GM21576 (cell line): ENCODE measurements around the gene NOVA2.

ENCODE experiments used
- ATAC-seq: cut with Tn5 transposase; IDR thresholded peaks from one replicate; pipeline ENCODE4 v1.9.1; 2021; ENCODE audit warnings: mild to moderate bottlenecking, moderate library complexity; ENCODE audit not compliant: unreplicated experiment

The NOVA2 gene

DNA sequence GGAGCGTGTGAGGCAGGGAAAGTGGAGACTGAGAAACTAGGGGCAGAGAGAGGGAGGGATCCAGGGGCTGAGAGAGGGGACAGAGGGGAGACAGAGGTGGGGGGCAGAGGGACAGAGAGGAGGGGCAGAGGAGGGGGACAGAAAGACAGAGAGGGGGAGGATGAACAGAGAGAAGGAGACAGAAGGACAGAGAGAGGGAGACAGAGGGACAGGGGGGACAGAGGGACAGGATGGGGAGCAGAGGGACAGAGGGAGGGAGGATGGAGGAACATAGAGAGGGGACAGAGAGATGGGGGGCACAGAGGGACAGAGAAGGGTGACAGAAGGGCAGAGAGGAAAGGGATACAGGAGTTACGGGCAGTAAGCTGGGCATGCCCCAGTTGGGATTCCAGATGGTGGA lies 44.4 kb downstream of the NOVA2 start:
- no peak for ATAC-seq

GRCh38 chr19:45927565-45928261 lies 46.0 kb downstream of the NOVA2 start:
- no peak for ATAC-seq

GRCh38 chr19:45924891-45925447 lies 48.7 kb downstream of the NOVA2 start:
- no peak for ATAC-seq

DNA sequence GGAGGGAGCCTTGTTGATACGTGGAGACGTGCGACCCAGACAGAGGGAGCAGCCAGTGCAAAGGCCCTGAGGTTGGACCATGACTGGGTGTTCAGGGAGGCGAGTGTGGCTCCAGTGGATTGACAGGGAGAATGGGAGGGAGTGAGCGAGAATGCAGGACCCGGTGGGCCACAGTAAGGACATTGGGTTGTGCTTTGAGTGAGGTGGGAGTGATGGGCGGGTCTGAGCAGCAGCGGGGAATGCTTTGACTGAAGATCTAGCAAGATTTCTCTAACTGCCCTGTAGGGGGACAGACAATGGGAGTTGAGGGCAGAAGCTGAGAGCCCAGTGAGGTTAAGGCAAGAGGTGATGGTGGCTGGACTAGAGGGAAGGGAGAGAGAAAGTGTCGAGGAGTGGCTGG lies 51.4 kb downstream of the NOVA2 start:
- ATAC-seq = no peak

- no peak for ATAC-seq
These were observed 53.2 kb downstream of the NOVA2 start for GRCh38 chr19:45920458-45920857.

DNA sequence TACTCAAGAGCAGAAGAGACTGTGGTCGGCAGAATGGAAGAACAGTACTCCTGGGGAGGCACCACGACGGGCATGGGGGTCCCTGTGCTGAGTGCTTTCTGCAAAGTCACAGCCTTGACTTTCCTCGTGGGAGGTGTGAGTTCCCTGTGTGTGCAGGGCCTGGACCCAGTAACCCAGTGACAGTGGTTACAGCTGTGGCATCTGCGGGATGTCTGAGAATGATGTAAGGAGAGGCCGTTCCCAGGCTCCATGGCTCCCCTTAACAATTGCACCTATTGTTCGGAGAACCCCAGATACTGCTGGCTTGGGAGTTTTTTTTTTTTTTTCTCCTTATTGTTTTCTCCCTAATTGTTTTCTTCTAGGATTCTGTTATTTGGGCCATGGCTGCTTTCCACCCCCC lies 54.0 kb downstream of the NOVA2 start:
- no peak for ATAC-seq

- no peak for ATAC-seq
These were observed 54.9 kb downstream of the NOVA2 start for GRCh38 chr19:45918721-45919120.

- ATAC-seq = no peak
These were observed 56.1 kb downstream of the NOVA2 start for GRCh38 chr19:45917421-45918091.

DNA sequence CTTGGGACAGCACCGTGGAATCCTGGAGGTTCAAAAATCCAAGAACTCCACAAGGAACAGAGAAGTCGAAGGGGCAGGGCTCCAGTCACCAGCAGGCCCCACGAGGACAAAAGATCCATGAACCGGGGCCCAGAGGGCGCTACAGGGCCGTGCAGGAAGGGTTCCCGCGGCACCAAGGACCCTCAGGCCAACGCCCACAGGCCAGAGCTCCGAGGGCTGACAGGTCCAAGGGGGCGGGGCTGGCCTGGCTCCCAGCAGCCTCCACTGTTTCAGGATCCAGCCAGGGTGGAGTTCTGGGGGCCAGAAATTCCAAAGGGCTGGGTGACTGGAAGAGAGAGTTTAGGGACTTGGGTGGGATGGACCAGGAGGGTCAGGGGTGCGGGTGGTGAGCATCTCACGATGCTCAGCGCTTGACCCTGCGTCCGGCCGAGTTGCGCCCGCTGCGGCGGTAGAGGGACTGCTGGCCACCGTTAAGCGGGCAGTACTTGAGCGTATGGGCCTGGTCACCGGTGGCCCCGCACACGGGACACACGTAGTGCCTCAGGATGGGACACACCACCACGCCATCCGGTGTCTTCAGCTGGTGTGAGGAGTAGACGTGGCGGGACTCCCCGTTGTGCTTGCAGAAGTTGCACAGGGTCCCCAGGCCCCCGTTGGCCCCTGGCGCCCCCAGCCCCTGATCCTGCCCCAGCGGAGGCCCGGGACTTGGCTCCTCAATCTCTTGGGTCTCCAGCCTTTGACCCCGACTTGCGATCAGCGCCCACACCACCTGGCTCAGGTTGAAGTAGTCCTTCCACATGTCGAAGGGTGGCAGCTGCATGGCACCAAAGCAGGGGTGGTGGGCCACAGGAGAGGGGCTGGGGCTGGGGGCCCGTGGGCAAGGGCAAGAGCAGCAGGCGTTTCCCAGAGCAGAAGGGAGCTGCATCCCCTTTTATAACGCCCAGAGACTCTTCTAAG lies 59.5 kb downstream of the NOVA2 start, which contains the start of gene NANOS2:
TSS of gene NANOS2 (minus strand) at position 905 of the 957 bp plus-strand sequence. CDS start at position 820, 85 bp downstream.
- no peak for ATAC-seq

- ATAC-seq = no peak
These were observed 62.4 kb downstream of the NOVA2 start for GRCh38 chr19:45911291-45911690.

GRCh38 chr19:45908956-45909355 lies 64.7 kb downstream of the NOVA2 start:
- no peak for ATAC-seq

GRCh38 chr19:45906221-45906620 lies 67.4 kb downstream of the NOVA2 start:
- ATAC-seq = no peak

DNA sequence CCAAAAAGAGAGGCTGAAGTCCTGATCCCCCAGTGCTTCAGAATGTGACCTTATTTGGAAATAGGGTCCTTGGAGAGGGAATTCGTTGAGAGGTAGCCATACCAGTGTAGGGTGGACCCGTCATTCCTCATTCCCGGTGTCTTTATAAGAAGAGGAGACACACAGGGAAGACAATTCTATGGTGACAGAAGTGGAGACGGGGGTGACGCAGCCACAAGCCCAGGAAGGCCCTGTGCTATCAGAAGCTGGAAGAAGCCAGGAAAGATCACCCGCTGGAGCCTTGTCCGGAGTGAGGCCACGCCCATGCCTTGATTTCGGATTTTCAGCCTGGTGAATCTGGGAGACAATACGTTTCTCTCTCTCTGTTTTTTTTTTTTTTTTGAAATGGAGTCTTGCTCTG lies 68.7 kb downstream of the NOVA2 start:
- ATAC-seq = no peak

DNA sequence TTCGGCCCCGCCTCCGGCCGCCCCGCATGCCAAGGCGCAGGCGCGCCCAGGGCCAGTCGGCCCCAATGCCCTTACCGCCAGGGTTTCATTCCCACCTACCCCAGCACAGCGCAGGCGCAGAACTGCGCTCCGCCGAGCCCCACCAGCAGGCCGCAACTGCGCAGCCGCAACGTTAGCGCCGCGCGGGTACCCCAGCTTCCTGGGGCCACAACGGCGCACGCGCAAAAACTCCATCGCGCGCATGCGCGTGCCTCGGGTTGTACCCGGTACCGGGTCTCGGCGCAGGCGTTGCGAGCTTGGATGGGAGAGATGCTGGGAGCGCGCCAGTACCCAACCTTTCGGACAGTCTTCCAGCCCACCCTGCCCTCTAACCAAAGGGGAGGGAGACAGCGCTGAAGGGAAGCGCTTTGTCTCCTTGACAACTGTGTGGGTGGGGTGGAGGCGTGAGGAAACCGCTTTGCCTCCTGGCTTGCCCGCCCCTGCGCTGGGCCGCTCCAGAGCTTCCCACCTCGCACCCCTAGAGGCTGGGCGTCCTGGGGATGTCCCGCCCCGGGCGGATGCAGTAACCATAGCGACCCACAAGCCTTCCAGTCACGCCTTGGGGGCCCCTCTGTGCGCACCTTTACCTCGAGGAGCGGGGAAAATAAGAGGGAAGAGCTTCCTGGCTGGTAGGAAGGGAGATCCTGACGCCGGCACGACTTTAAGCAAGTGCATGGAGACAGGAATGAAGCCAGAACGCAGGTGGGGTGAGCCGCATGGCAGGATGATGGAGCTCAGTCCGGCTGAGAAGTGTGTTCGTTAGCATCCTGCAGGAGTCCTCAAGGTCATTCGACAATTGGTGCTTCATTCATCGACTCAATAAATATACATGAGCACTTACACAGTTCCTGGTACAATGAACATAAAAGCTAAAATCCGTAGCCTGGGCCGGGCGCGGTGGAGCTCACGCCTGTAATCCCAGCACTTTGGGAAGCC lies 70.7 kb downstream of the NOVA2 start:
- peak; percentile 75 for ATAC-seq

DNA sequence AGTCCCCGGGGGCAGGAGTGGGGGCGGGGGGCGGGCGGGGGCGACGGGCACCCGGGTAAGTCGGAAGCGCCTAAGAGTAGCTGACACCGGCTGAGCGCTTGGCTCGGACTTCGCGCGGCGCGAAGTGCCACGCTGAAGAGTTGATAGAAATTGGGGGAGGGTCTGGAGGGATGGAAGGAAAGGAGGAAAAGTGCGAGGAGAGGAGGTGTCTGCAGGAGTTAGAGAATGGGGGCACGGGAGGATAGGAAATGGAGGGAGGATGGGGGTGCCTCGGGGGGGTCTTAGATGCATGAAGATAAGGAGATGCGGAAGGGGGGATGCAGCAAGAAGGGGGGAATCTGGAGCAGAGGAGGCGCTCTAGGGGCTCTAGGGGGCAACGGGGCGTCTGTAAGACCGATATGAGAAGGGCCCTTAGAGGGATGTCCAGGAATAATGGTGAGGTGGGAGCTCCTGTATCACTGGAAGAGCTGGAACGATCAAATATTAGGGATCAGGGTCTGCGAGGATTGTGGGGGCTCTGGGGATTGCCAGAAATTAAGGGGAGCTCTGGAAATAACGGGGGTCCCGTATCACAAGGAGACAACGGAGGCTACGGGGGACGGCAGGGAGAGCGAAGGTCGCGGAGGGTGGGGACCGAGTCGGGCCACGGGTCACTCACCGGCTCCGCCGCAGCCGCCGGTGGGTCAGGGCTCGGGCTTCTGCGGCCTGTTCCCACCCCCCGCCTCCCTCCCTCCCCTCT lies 71.6 kb downstream of the NOVA2 start, which contains the start of gene MYPOP:
TSS of gene MYPOP (minus strand) at position 702 of the 739 bp plus-strand sequence. CDS start 840 bp downstream, outside the sequence.
- ATAC-seq = no peak

DNA sequence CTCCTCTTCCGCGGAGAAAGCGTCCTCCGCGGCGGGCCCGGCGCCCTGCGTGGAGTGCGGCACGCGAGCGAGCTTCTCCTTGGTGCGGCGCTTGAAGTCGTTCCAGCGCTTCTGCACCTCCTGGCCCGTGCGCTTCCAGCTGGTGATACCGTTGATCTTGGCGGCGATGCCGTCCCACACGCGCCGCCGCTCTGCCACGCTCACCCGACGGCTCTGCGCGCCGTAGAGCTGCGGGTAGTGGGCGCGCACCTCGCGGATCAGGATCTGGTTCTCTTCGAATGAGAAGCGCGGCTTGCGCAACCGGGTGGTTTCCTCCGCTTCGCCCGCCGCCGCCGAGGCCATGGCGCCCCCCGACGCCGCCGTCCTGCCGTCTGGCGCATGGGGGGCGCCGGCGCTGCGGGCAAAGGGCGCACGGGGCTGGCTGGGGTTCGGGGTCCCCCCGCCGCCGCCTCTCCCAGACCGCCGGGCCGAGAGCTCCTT lies 72.2 kb downstream of the NOVA2 start:
- no peak for ATAC-seq

DNA sequence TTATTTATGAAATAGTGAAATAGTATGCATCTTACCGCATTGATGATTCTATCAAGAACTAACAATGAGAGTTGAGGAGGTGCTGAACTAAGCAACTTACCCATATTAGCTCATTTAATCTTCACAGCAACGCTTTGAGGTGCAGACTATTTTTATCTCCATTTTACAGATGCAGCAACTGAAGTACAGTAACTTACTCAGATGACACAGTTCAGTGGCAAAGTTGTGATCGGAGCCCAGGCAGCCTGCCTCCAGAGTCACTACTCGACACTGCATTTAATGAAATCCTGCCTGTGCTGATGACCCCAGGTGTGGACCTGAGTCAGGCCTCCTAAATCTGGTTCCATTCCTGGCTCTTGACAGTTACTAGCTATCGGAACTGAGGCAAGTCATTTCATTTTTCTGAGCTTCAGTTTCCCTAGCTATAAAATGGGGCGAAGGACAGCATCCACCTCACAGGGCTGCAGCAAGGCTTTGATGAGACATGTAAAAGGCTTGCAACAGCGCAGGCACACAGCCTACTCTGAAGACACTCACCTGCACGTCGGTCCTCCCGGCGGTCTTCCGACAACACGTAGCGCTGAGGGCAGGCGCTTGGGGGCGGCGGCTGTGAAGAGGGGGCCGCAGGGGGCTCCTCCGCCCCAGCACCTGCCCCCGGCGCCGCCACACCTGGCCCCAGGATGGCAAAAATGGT lies 72.8 kb downstream of the NOVA2 start:
- no peak for ATAC-seq

GRCh38 chr19:45899919-45900589 lies 73.6 kb downstream of the NOVA2 start:
- ATAC-seq = no peak
